Activated B cell treated with CpG ODN at 0.5 μM for 24 hours (primary cell): Measurements from ENCODE around the gene DYNC1I1. TPM values are rescaled to one million over a fixed set of nuclear protein-coding genes. Genes with fewer than 3 reads are reported as not detected.

Experiments
- ATAC-seq: fragments of 200-7000 bp; cut with Tn5 transposase; one replicate; pipeline ENCODE4 v1.10.0; 2021; ENCODE audit warnings: low read depth, mild to moderate bottlenecking, moderate library complexity
- CTCF ChIA-PET: fragments of 350-600 bp; sonication (Branson Sonifier 250); formaldehyde crosslinking; loops from one replicate; lab custom pipeline; 2021; ENCODE audit warnings: antibody characterized with exemption; lab: Charles Lee
- POLR2A ChIA-PET: fragments of 350-600 bp; sonication (Branson Sonifier 250); formaldehyde crosslinking; loops from one replicate; lab custom pipeline; 2021; ENCODE audit warnings: antibody characterized with exemption; lab: Charles Lee
- DNase-seq: peaks from one replicate; pipeline ENCODE4 v3.0.0; 2022
- H3K27ac Mint-ChIP-seq: one replicate; pipeline ENCODE4 v1.8.0; 2020; ENCODE audit warnings: mixed read lengths
- H3K27me3 Mint-ChIP-seq: one replicate; pipeline ENCODE4 v1.8.0; 2021; ENCODE audit warnings: mixed read lengths
- H3K36me3 Mint-ChIP-seq: one replicate; pipeline ENCODE4 v1.8.0; 2021; ENCODE audit warnings: low read depth, mixed read lengths
- H3K4me1 Mint-ChIP-seq: one replicate; pipeline ENCODE4 v1.8.0; 2021; ENCODE audit warnings: mixed read lengths
- H3K4me3 Mint-ChIP-seq: one replicate; pipeline ENCODE4 v1.8.0; 2020; ENCODE audit warnings: mild to moderate bottlenecking, mixed read lengths
- H3K9me3 Mint-ChIP-seq: one replicate; pipeline ENCODE4 v1.8.0; 2020; ENCODE audit warnings: mixed read lengths
- CTCF ChIP-seq: fragments of 200-600 bp; IDR thresholded peaks from one replicate; pipeline ENCODE4 v1.8.0; 2022; ENCODE audit warnings: antibody characterized with exemption, mild to moderate bottlenecking
- intact Hi-C: fragments of 100-400 bp; cut with micrococcal nuclease; formaldehyde crosslinking; loops from one replicate; pipeline ENCODE4 v1.15.1; 2024
- total RNA-seq: library from RNA; stranded (reverse); gene quantifications from 2 replicates; pipeline ENCODE4 v1.2.3, GENCODE V29; 2022

DYNC1I1 gene
- total RNA-seq, 1 donor from 2014 or later, result not detected

- Mint-ChIP-seq H3K27ac (no peak overlapping the region), H3K27me3 (peaks cover 5% of the 10 kb centered on the region), H3K36me3 (no peaks in the 10 kb centered on the region), H3K9me3 (no peaks in the 10 kb centered on the region), H3K4me1 (no peaks in the 10 kb centered on the region), H3K4me3 (no peak overlapping the region)
- ATAC-seq (no peak), DNase-seq (no peak)
- CTCF ChIA-PET, result no interaction called here
- TF ChIP-seq CTCF, result no peak
- intact Hi-C loops, result no loop called here
- POLR2A ChIA-PET, result no interaction called here
These were observed 251.0 kb downstream of the DYNC1I1 start for GRCh38 chr7:96023387-96023786.

GRCh38 chr7:96026010-96026409 is 253.7 kb downstream of the DYNC1I1 start:
- TF ChIP-seq CTCF, result no peak
- ChIA-PET POLR2A (no interaction called here), CTCF (no interaction called here)
- no peak for DNase-seq
- peaks cover 5% of the 10 kb centered on the region for H3K27me3 Mint-ChIP-seq
- H3K4me3 Mint-ChIP-seq, result no peak overlapping the region
- no peaks in the 10 kb centered on the region for H3K36me3 Mint-ChIP-seq
- H3K27ac Mint-ChIP-seq, result no peak overlapping the region
- H3K9me3 Mint-ChIP-seq, result no peaks in the 10 kb centered on the region
- intact Hi-C loops, result no loop called here
- no peaks in the 10 kb centered on the region for H3K4me1 Mint-ChIP-seq
- ATAC-seq, result no peak

GRCh38 chr7:96026611-96027010 is 254.3 kb downstream of the DYNC1I1 start:
- CTCF ChIA-PET, result no interaction called here

GRCh38 chr7:96028729-96029128 is 256.4 kb downstream of the DYNC1I1 start:
- H3K9me3 Mint-ChIP-seq, result no peaks in the 10 kb centered on the region
- no peak overlapping the region for H3K27ac Mint-ChIP-seq
- intact Hi-C loops, result no loop called here
- no peak for TF ChIP-seq CTCF
- POLR2A ChIA-PET, result no interaction called here
- ATAC-seq, result no peak
- peaks cover 9% of the 10 kb centered on the region for H3K27me3 Mint-ChIP-seq
- CTCF ChIA-PET, result no interaction called here
- H3K4me1 Mint-ChIP-seq, result no peaks in the 10 kb centered on the region
- no peak overlapping the region for H3K4me3 Mint-ChIP-seq
- DNase-seq, result no peak
- H3K36me3 Mint-ChIP-seq, result no peaks in the 10 kb centered on the region

More at GRCh38 chr7:96026611-96027010, 254.3 kb downstream of the DYNC1I1 start:
- intact Hi-C loops, result no loop called here
- Mint-ChIP-seq H3K36me3 (no peaks in the 10 kb centered on the region), H3K9me3 (no peaks in the 10 kb centered on the region), H3K4me3 (no peak overlapping the region), H3K27me3 (peaks cover 5% of the 10 kb centered on the region), H3K27ac (no peak overlapping the region), H3K4me1 (no peaks in the 10 kb centered on the region)
- ATAC-seq, result no peak
- no peak for DNase-seq
- no peak for TF ChIP-seq CTCF
- POLR2A ChIA-PET, result no interaction called here

- TF ChIP-seq CTCF, result no peak
- no peaks in the 10 kb centered on the region for H3K9me3 Mint-ChIP-seq
- POLR2A ChIA-PET, result no interaction called here
- intact Hi-C loops, result no loop called here
- H3K27me3 Mint-ChIP-seq, result peaks cover 4% of the 10 kb centered on the region
- H3K4me3 Mint-ChIP-seq, result no peak overlapping the region
- ATAC-seq (no peak), DNase-seq (no peak)
- H3K27ac Mint-ChIP-seq, result no peak overlapping the region
- no peaks in the 10 kb centered on the region for H3K4me1 Mint-ChIP-seq
- H3K36me3 Mint-ChIP-seq, result no peaks in the 10 kb centered on the region
- CTCF ChIA-PET, result no interaction called here
These were observed 260.8 kb downstream of the DYNC1I1 start for GRCh38 chr7:96033009-96033598.
